ENCODE results near the gene MAN1B1. TPM values are rescaled to one million over a fixed set of nuclear protein-coding genes. Genes with fewer than 3 reads are reported as not detected.

Gene MAN1B1
- total and polyA plus RNA-seq, 2 of the 8 experiments (the other 6 are each of a cell fraction or from before 2014, with no cell fraction given), result 33.7 to 36.3 TPM

GRCh38 chr9:137116728-137117127, 29.9 kb downstream of the MAN1B1 start:
- Histone ChIP-seq H3K9ac (replicated peaks in 1 of 4; ENCODE audit: extremely low read depth in 1 of 4, low read depth in 3 of 4, low read length in 3 of 4) (no peak overlapping the region), H3K79me1 (ENCODE audit: low read depth, low read length) (no peaks in the 10 kb centered on the region), H4K8ac (ENCODE audit: extremely low read depth, insufficient read depth, low read length) (no peak overlapping the region), H3K27me3 (replicated peaks in 1 of 4; ENCODE audit: control insufficient read depth in 3 of 4, extremely low read depth in 1 of 4, insufficient read depth in 3 of 4, low read length in 3 of 4) (peaks cover 15 to 36% (median 30%) of the 10 kb centered on the region in 4 experiments), H2BK15ac (ENCODE audit: low read length) (no peak overlapping the region), H3K27ac (ENCODE audit: low read depth, low read length) (no peak overlapping the region), H3K79me2 (ENCODE audit: control insufficient read depth in 1 of 2, insufficient read depth in 2 of 2, low read length in 2 of 2) (no peaks in the 10 kb centered on the region), H2BK120ac (replicated peaks; ENCODE audit: low read depth, low read length) (no peak overlapping the region), H3K4ac (replicated peaks; ENCODE audit: insufficient read length, low read depth, low read length) (no peak overlapping the region), H3K4me1 (replicated peaks in 1 of 4; ENCODE audit: control insufficient read depth in 3 of 4, insufficient read depth in 4 of 4, low read length in 3 of 4) (peaks cover 0 to 7% (median under 1%) of the 10 kb centered on the region in 4 experiments; a peak in 3 of 7 replicates), H4K91ac (replicated peaks; ENCODE audit: insufficient read length, low read length) (no peak overlapping the region), H3K18ac (ENCODE audit: extremely low read depth, low read length) (no peak overlapping the region), H4K20me1 (replicated peaks in 1 of 2; ENCODE audit: control insufficient read depth in 1 of 2, insufficient read depth in 2 of 2, low read length in 2 of 2) (peaks cover 0 to 4% of the 10 kb centered on the region in 2 experiments), H3K4me3 (ENCODE audit: extremely low read depth in 1 of 4, insufficient read depth in 2 of 4, low read depth in 3 of 4, low read length in 4 of 4) (no peak overlapping the region), H2BK20ac (ENCODE audit: low read length) (no peak overlapping the region), H2BK5ac (ENCODE audit: low read depth, low read length) (no peak overlapping the region), H2AFZ (ENCODE audit: low read length) (no peak overlapping the region), H4K5ac (ENCODE audit: insufficient read length, low read depth, low read length) (no peak overlapping the region), H3K23ac (ENCODE audit: insufficient read length) (no peak overlapping the region), H2BK12ac (ENCODE audit: low read depth, low read length) (no peak overlapping the region), H3K23me2 (ENCODE audit: low read depth, low read length) (peaks cover 3% of the 10 kb centered on the region; the same call in 1 of the 2 replicates), H3K14ac (ENCODE audit: insufficient read length) (no peak overlapping the region), H3K56ac (replicated peaks; ENCODE audit: insufficient read length, low read depth, low read length) (no peak overlapping the region), H2AK5ac (ENCODE audit: low read depth, low read length) (no peak overlapping the region), H3K36me3 (ENCODE audit: control insufficient read depth in 2 of 4, insufficient read depth in 4 of 4, low read length in 3 of 4) (no peaks in the 10 kb centered on the region), H3K9me3 (ENCODE audit: insufficient read depth in 2 of 2, low read depth in 1 of 2, low read length in 1 of 2) (no peaks in the 10 kb centered on the region), H3K4me2 (ENCODE audit: insufficient read depth in 1 of 2, low read depth in 2 of 2, low read length in 2 of 2) (no peak overlapping the region)
- 87% methylated on average over 17 of the region's 17 CpGs; no CpG with 5 or more reads in 1 of the 2 experiments for WGBS, 2 experiments (ENCODE audit: extremely low coverage in 1 of 2, insufficient coverage in 1 of 2, insufficient read length in 1 of 2, insufficient replicate concordance in 2 of 2, low coverage in 1 of 2, low lambda C conversion rate in 2 of 2, missing lambda C conversion rate in 1 of 2)
- FAIRE-seq (no peak), DNase-seq (ENCODE audit: low read depth in 1 of 2, low spot score in 2 of 2) (no peak)
- ChIA-PET POLR2A (ENCODE audit: partially characterized antibody) (interaction anchor here (1.2 to 1.4 kb wide), 2 partner anchors 11 to 110 kb away, joined by 3 to 4 read pairs; partner anchors contain the start of gene RNF224), CTCF (ENCODE audit: partially characterized antibody) (interaction anchor here (1.4 to 2.5 kb wide), 2 partner anchors 11 to 120 kb away, joined by 5 read pairs; no protein-coding TSS in a partner anchor)
- TF ChIP-seq RNF2 (IDR thresholded peaks at IDR 0.05; ENCODE audit: borderline replicate concordance, low read depth, low read length, missing control alignments, poor library complexity, severe bottlenecking), result no peak
- no peak for TF ChIP-seq USF2 (IDR thresholded peaks at IDR 0.05; ENCODE audit: low read length)
- TF ChIP-seq GTF2F1 (IDR thresholded peaks at IDR 0.05; ENCODE audit: borderline replicate concordance, low read depth, low read length), result no peak
- TF ChIP-seq TEAD4 (IDR thresholded peaks at IDR 0.05; ENCODE audit: low read depth, low read length), result no peak
- no peak for TF ChIP-seq BACH1 (IDR thresholded peaks at IDR 0.05; ENCODE audit: low read length)
- TF ChIP-seq SP2 (IDR thresholded peaks at IDR 0.05; ENCODE audit: low read length), result no peak
- no peak for TF ChIP-seq CBX5 (IDR thresholded peaks at IDR 0.05; ENCODE audit: low read depth, low read length)
- TF ChIP-seq RFX5 (IDR thresholded peaks at IDR 0.05; ENCODE audit: borderline replicate concordance, low read depth, low read length), result no peak
- no peak for TF ChIP-seq POU5F1 (IDR thresholded peaks at IDR 0.05; ENCODE audit: low read depth, low read length)
- TF ChIP-seq SIX5 (IDR thresholded peaks at IDR 0.05; ENCODE audit: low read depth, low read length), result no peak
- no peak for TF ChIP-seq RXRA (IDR thresholded peaks at IDR 0.05; ENCODE audit: insufficient read depth, low read depth, low read length)
- TF ChIP-seq BCL11A (IDR thresholded peaks at IDR 0.05; ENCODE audit: low read depth in 2 of 2, low read length in 2 of 2), result no peak
- no peak for TF ChIP-seq ZNF274 (IDR thresholded peaks at IDR 0.05; ENCODE audit: borderline replicate concordance, extremely low read depth, low read length)
